ENCODE data around the gene OPCML.

DNA sequence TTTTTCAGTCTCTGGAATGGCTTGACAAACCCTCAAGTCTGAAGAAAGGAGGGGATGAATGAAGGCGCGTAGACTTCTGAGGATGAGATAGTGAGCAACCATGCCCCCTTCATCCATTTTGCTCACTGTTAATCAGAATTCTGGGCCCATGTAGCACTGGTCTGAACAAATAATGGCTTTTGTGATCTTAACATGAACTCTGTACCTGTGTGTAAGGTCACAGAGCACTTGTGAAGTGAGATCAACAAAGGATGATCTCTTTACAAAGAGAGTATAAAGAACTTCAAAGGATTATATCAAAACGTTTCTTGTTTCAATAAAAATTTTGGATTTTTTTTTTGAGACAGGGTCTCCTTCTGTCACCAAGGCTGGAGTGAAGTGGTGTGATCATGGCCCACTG, 976.7 kb downstream of the OPCML start:
- TF ChIP-seq CTCF (conservative IDR thresholded peaks at IDR 0.05; ENCODE audit: low read depth, low read length) (no peak), EZH2 (IDR thresholded peaks at IDR 0.05; ENCODE audit: borderline replicate concordance, low read depth, low read length, poor library complexity, severe bottlenecking) (no peak)

All from A673 (cell line).